ENCODE data around the gene RIC1.
"Not testable (repeated sequence)": the region's sequence is repeated elsewhere in the genome, so short reads cannot be mapped to it uniquely, and the experiment has no call there.

Gene RIC1

DNA sequence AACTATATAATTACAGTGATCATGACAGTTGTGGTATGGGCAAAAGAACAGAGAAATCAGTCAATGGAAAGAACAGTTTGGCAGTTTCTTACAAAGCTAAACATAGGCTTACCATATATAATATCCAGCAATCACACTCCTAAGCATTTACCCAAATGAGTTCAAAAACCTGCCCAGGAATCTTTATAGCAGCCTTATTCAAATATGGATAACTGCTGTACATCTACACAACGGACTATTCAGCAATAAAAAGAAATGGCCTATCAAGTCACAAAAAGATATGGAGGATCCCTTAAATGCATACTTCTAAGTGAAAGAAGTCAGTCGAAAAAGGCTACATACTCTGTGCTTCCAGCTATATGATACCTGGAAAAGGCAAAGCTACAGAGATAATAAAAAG, 167.4 kb downstream of the RIC1 start:
- no peak overlapping the region for H4K91ac ChIP-seq (ENCODE audit: low read depth, low read length)
- H3K14ac ChIP-seq (ENCODE audit: low read length): no peak overlapping the region
- H2AK5ac ChIP-seq (ENCODE audit: low read length): no peak overlapping the region
- no peak overlapping the region for H3K23ac ChIP-seq (ENCODE audit: low read length)
- no peak overlapping the region for H4K12ac ChIP-seq (ENCODE audit: low read depth, low read length)
- H2BK12ac ChIP-seq (ENCODE audit: low read length): no peak overlapping the region
- H3K36me3 ChIP-seq (ENCODE audit: control insufficient read depth in 1 of 2, insufficient read depth in 2 of 2, low read length in 2 of 2): peaks cover 0 to 2% of the 10 kb centered on the region in 2 experiments
- H3K4me2 ChIP-seq (ENCODE audit: low read length): no peak overlapping the region
- H3K18ac ChIP-seq (ENCODE audit: low read length): no peak overlapping the region
- no peaks in the 10 kb centered on the region for H3K79me1 ChIP-seq (ENCODE audit: low read length)
- no peak overlapping the region for H2AFZ ChIP-seq (ENCODE audit: insufficient read depth, low read length, poor library complexity)
- no peaks in the 10 kb centered on the region for H3K9me3 ChIP-seq (ENCODE audit: insufficient read depth, low read depth, low read length)
- no CpG with 5 or more reads among the region's 2 CpGs for WGBS (ENCODE audit: extremely low coverage, insufficient coverage, insufficient read length)
- H3K4ac ChIP-seq (ENCODE audit: low read depth, low read length): no peak overlapping the region
- no peaks in the 10 kb centered on the region for H3K79me2 ChIP-seq (ENCODE audit: control insufficient read depth, insufficient read depth, low read length, poor library complexity)
- H3K4me3 ChIP-seq (ENCODE audit: low read depth, low read length): no peak overlapping the region
- no peak overlapping the region for H2BK120ac ChIP-seq (ENCODE audit: insufficient read depth, low read length, poor library complexity)
- no peaks in the 10 kb centered on the region for H3K4me1 ChIP-seq (ENCODE audit: control insufficient read depth in 1 of 2, insufficient read depth in 2 of 2, low read length in 2 of 2)
- no peak overlapping the region for H4K8ac ChIP-seq (ENCODE audit: low read depth, low read length)
- no peak for DNase-seq
- H3K9ac ChIP-seq (ENCODE audit: low read length): no peak overlapping the region
- H2BK5ac ChIP-seq (ENCODE audit: low read depth, low read length, poor library complexity): no peak overlapping the region
- H3K27me3 ChIP-seq (ENCODE audit: insufficient read depth, low read length): no peaks in the 10 kb centered on the region
- H3K27ac ChIP-seq (ENCODE audit: low read depth, low read length): no peak overlapping the region

DNA sequence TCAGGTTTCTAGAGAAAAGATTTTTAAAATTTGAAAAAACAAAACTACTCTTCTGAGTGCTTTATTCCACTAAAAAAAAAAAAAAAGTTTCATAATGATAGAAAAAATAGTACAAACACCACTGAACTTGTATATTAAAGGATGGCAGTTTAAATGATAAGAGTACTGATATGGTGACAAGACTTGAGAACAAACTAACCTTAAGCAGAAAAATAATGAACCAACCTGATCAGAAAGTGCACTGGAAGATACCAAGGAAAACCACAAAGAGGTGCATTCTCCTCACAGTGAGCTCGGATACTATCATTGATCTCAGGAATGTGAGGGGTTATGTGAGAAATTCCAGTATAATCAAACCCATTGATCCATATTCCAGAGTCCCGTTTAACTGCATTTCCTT, 169.7 kb downstream of the RIC1 start:
- Histone ChIP-seq H3K18ac (ENCODE audit: low read length) (no peak overlapping the region), H4K91ac (ENCODE audit: low read depth, low read length) (no peak overlapping the region), H3K79me1 (ENCODE audit: low read length) (no peaks in the 10 kb centered on the region), H4K12ac (ENCODE audit: low read depth, low read length) (no peak overlapping the region), H3K27me3 (ENCODE audit: insufficient read depth, low read length) (no peaks in the 10 kb centered on the region), H2BK12ac (ENCODE audit: low read length) (no peak overlapping the region), H3K27ac (ENCODE audit: low read depth, low read length) (no peak overlapping the region), H2AK5ac (ENCODE audit: low read length) (no peak overlapping the region), H3K14ac (ENCODE audit: low read length) (no peak overlapping the region), H3K4ac (ENCODE audit: low read depth, low read length) (no peak overlapping the region), H3K79me2 (ENCODE audit: control insufficient read depth, insufficient read depth, low read length, poor library complexity) (no peaks in the 10 kb centered on the region), H3K4me3 (ENCODE audit: low read depth, low read length) (no peak overlapping the region), H2BK120ac (ENCODE audit: insufficient read depth, low read length, poor library complexity) (no peak overlapping the region), H3K9me3 (ENCODE audit: insufficient read depth, low read depth, low read length) (no peaks in the 10 kb centered on the region), H3K4me2 (ENCODE audit: low read length) (no peak overlapping the region), H2AFZ (ENCODE audit: insufficient read depth, low read length, poor library complexity) (no peak overlapping the region), H3K23ac (ENCODE audit: low read length) (no peak overlapping the region), H3K36me3 (ENCODE audit: control insufficient read depth in 1 of 2, insufficient read depth in 2 of 2, low read length in 2 of 2) (peaks cover 0 to 2% of the 10 kb centered on the region in 2 experiments), H4K8ac (ENCODE audit: low read depth, low read length) (no peak overlapping the region), H3K9ac (ENCODE audit: low read length) (no peak overlapping the region), H2BK5ac (ENCODE audit: low read depth, low read length, poor library complexity) (no peak overlapping the region), H3K4me1 (ENCODE audit: control insufficient read depth in 1 of 2, insufficient read depth in 2 of 2, low read length in 2 of 2) (no peaks in the 10 kb centered on the region)
- WGBS (ENCODE audit: extremely low coverage, insufficient coverage, insufficient read length): no CpG with 5 or more reads among the region's 2 CpGs
- no peak for DNase-seq

DNA sequence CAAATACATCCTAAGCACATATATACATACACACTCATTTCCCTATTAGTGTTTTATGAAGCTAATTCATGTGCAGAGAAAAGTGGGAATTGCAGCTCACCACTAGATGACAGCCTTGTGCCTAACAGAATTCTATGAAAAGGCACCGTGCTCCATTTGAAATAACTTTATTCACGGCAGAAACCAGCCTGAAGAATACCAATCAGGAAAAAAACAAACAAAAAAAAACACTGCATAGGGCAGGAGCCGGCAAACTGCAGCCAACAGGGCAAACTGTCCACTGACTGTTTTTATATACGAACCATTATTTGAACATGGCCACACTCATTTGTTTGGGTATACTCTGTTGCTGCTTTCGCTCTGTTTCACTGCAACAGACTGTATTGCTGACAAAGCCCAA, 170.4 kb downstream of the RIC1 start:
- Histone ChIP-seq H3K36me3 (ENCODE audit: control insufficient read depth in 1 of 2, insufficient read depth in 2 of 2, low read length in 2 of 2) (peaks cover 0 to 2% of the 10 kb centered on the region in 2 experiments), H2BK5ac (ENCODE audit: low read depth, low read length, poor library complexity) (no peak overlapping the region), H2BK12ac (ENCODE audit: low read length) (no peak overlapping the region), H2BK120ac (ENCODE audit: insufficient read depth, low read length, poor library complexity) (no peak overlapping the region), H3K4me1 (ENCODE audit: control insufficient read depth in 1 of 2, insufficient read depth in 2 of 2, low read length in 2 of 2) (no peaks in the 10 kb centered on the region), H3K4me3 (ENCODE audit: low read depth, low read length) (no peak overlapping the region), H3K9ac (ENCODE audit: low read length) (no peak overlapping the region), H3K14ac (ENCODE audit: low read length) (no peak overlapping the region), H3K27ac (ENCODE audit: low read depth, low read length) (no peak overlapping the region), H3K4me2 (ENCODE audit: low read length) (peak overlapping the region; percentile 24), H3K9me3 (ENCODE audit: insufficient read depth, low read depth, low read length) (no peaks in the 10 kb centered on the region), H4K8ac (ENCODE audit: low read depth, low read length) (no peak overlapping the region), H3K79me2 (ENCODE audit: control insufficient read depth, insufficient read depth, low read length, poor library complexity) (no peaks in the 10 kb centered on the region), H3K23ac (ENCODE audit: low read length) (no peak overlapping the region), H4K12ac (ENCODE audit: low read depth, low read length) (no peak overlapping the region), H3K79me1 (ENCODE audit: low read length) (no peaks in the 10 kb centered on the region), H4K91ac (ENCODE audit: low read depth, low read length) (no peak overlapping the region), H3K27me3 (ENCODE audit: insufficient read depth, low read length) (no peaks in the 10 kb centered on the region), H3K4ac (ENCODE audit: low read depth, low read length) (no peak overlapping the region), H2AFZ (ENCODE audit: insufficient read depth, low read length, poor library complexity) (no peak overlapping the region), H3K18ac (ENCODE audit: low read length) (no peak overlapping the region), H2AK5ac (ENCODE audit: low read length) (no peak overlapping the region)
- peak in 1 of 2 donors; percentile 31 for DNase-seq
- no CpG with 5 or more reads among the region's 5 CpGs for WGBS (ENCODE audit: extremely low coverage, insufficient coverage, insufficient read length)

DNA sequence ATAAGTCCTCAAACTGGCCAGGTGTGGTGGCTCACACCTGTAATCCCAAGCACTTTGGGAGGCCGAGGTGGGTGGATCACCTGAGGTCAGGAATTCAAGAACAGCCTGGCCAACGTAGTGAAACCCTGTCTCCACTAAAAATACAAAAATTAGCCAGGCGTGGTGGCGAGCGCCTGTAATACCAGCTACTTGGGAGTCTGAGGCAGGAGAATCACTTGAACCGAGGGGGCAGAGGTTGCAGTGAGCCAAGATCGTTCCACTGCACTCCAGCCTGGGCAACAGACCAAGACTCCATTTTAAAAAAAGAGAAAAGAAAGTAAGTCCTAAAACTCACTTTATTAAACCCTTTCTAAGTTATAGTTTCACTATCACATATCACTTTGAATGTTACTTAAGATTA, 171.5 kb downstream of the RIC1 start:
- not testable (repeated sequence) for H3K79me2 ChIP-seq (ENCODE audit: control insufficient read depth, insufficient read depth, low read length, poor library complexity); H4K12ac ChIP-seq (ENCODE audit: low read depth, low read length); H2AFZ ChIP-seq (ENCODE audit: insufficient read depth, low read length, poor library complexity); H3K9me3 ChIP-seq (ENCODE audit: insufficient read depth, low read depth, low read length); H3K36me3 ChIP-seq (ENCODE audit: control insufficient read depth in 1 of 2, insufficient read depth in 2 of 2, low read length in 2 of 2); H2BK12ac ChIP-seq (ENCODE audit: low read length); H2BK120ac ChIP-seq (ENCODE audit: insufficient read depth, low read length, poor library complexity); H3K4me2 ChIP-seq (ENCODE audit: low read length); H4K8ac ChIP-seq (ENCODE audit: low read depth, low read length); H3K18ac ChIP-seq (ENCODE audit: low read length); H3K14ac ChIP-seq (ENCODE audit: low read length); DNase-seq; H2AK5ac ChIP-seq (ENCODE audit: low read length); H2BK5ac ChIP-seq (ENCODE audit: low read depth, low read length, poor library complexity); H3K27ac ChIP-seq (ENCODE audit: low read depth, low read length); H4K91ac ChIP-seq (ENCODE audit: low read depth, low read length); H3K23ac ChIP-seq (ENCODE audit: low read length); H3K79me1 ChIP-seq (ENCODE audit: low read length); H3K4me3 ChIP-seq (ENCODE audit: low read depth, low read length); H3K27me3 ChIP-seq (ENCODE audit: insufficient read depth, low read length); H3K4me1 ChIP-seq (ENCODE audit: control insufficient read depth in 1 of 2, insufficient read depth in 2 of 2, low read length in 2 of 2); H3K9ac ChIP-seq (ENCODE audit: low read length); H3K4ac ChIP-seq (ENCODE audit: low read depth, low read length)
- no CpG with 5 or more reads among the region's 7 CpGs for WGBS (ENCODE audit: extremely low coverage, insufficient coverage, insufficient read length)
